SK-N-SH (cell line): ENCODE data around the gene NR1D2. TPM values are rescaled to one million over a fixed set of nuclear protein-coding genes. Genes with fewer than 3 reads are reported as not detected.

Experiments
- CTCF ChIA-PET: fragments of 300-600, 350-600 bp; formaldehyde crosslinking; extraction: SDS; loops from one replicate; lab custom pipeline; 2021; lab: Yijun Ruan, JAX
- POLR2A ChIA-PET: fragments of 350-600 bp; sonication (Branson Sonifier 250); formaldehyde crosslinking; extraction: SDS; loops from one replicate; lab custom pipeline; 2020; ENCODE audit warnings: antibody characterized with exemption, inconsistent platforms; lab: Yijun Ruan, JAX
- DNase-seq: peaks from one replicate; pipeline ENCODE4 v3.0.0; 2012
- H2AFZ ChIP-seq: fragments of 200-600 bp; sonication (generic); 2 replicates; pipeline ENCODE4 v1.8.1; 2016; ENCODE audit warnings: antibody characterized with exemption, mild to moderate bottlenecking, low read depth
- H3F3A ChIP-seq: fragments of 200-600 bp; sonication (generic); replicated peaks from 2 replicates; pipeline ENCODE3; 2016; ENCODE audit warnings: antibody characterized with exemption, mild to moderate bottlenecking; ENCODE audit not compliant: insufficient read depth
- H3K27ac ChIP-seq, 2 experiments: fragments of 200-500 bp in 1 of 2; fragments of 200-600 bp in 1 of 2; sonication (Bioruptor generic) in 1 of 2; sonication (generic), shearing (Covaris generic) in 1 of 2; 2 replicates each; pipeline versions ENCODE4 v1.5.1 to v1.6.1; 2014 to 2016; ENCODE audit warnings: low read depth in 2 of 2, inconsistent platforms in 1 of 2, low read length in 1 of 2, mild to moderate bottlenecking in 1 of 2, mixed read lengths in 1 of 2
- H3K27me3 ChIP-seq: fragments of 200-600 bp; sonication (generic), shearing (Covaris generic); 2 replicates; pipeline ENCODE4 v1.6.1; 2016; ENCODE audit warnings: mixed run types; ENCODE audit not compliant: insufficient read depth
- H3K36me3 ChIP-seq, 2 experiments: fragments of 200-500 bp in 1 of 2; fragments of 200-600 bp in 1 of 2; sonication (Bioruptor generic) in 1 of 2; sonication (generic) in 1 of 2; replicated peaks in 1 of 2; 2 replicates each; pipeline versions ENCODE3 to v1.5.1; 2014 to 2016; ENCODE audit warnings: low read length in 1 of 2, mild to moderate bottlenecking in 1 of 2; ENCODE audit not compliant: insufficient read depth in 2 of 2, control insufficient read depth in 1 of 2
- H3K4me1 ChIP-seq, 2 experiments: fragments of 200-500 bp in 1 of 2; fragments of 200-600 bp in 1 of 2; sonication (Bioruptor generic) in 1 of 2; sonication (generic), shearing (Covaris generic) in 1 of 2; 2 replicates each; pipeline versions ENCODE4 v1.5.1 to v1.6.1; 2014 to 2016; ENCODE audit warnings: low read depth in 1 of 2, low read length in 1 of 2, mixed run types in 1 of 2; ENCODE audit not compliant: insufficient read depth in 2 of 2, control insufficient read depth in 1 of 2
- H3K4me2 ChIP-seq: fragments of 200-600 bp; sonication (generic), shearing (Covaris generic); 2 replicates; pipeline ENCODE4 v1.6.1; 2017; ENCODE audit warnings: mixed run types
- H3K4me3 ChIP-seq, 2 experiments: fragments of 200-500 bp in 1 of 2; fragments of 200-600 bp in 1 of 2; sonication (Bioruptor generic) in 1 of 2; sonication (generic), shearing (Covaris generic) in 1 of 2; 2 replicates each; pipeline versions ENCODE4 v1.5.1 to v1.8.1; 2014 to 2016; ENCODE audit warnings: low read depth in 2 of 2, inconsistent platforms in 1 of 2, low read length in 1 of 2, mild to moderate bottlenecking in 1 of 2, mixed read lengths in 1 of 2, moderate library complexity in 1 of 2
- H3K79me2 ChIP-seq: fragments of 200-600 bp; sonication (generic); 2 replicates; pipeline ENCODE4 v1.8.1; 2017; ENCODE audit warnings: mild to moderate bottlenecking; ENCODE audit not compliant: insufficient read depth
- H3K9ac ChIP-seq: fragments of 200-600 bp; sonication (generic); 2 replicates; pipeline ENCODE4 v1.6.1; 2017; ENCODE audit warnings: mixed run types
- H3K9me2 ChIP-seq: fragments of 200-600 bp; sonication (generic); 2 replicates; pipeline ENCODE4 v1.6.1; 2017; ENCODE audit warnings: mixed run types
- H3K9me3 ChIP-seq: fragments of 200-600 bp; sonication (generic); 2 replicates; pipeline ENCODE4 v1.6.1; 2017; ENCODE audit warnings: mixed run types, mild to moderate bottlenecking, moderate library complexity
- H4K20me1 ChIP-seq: fragments of 200-600 bp; sonication (generic); 2 replicates; pipeline ENCODE4 v1.6.1; 2017; ENCODE audit warnings: mild to moderate bottlenecking, mixed run types; ENCODE audit not compliant: insufficient read depth
- EZH2phosphoT487 ChIP-seq: fragments of 200-600 bp; sonication (generic); IDR thresholded peaks from 2 replicates; pipeline ENCODE4 v1.6.1; 2017; ENCODE audit warnings: low read depth, mixed run types, mild to moderate bottlenecking, antibody characterized with exemption, moderate library complexity, borderline replicate concordance
- FOXJ3 ChIP-seq: sonication (generic); formaldehyde crosslinking; IDR thresholded peaks from 2 replicates; pipeline ENCODE4 v1.5.1; 2020; ENCODE audit warnings: mild to moderate bottlenecking, missing genetic modification reagents
- FOXM1 ChIP-seq: IDR thresholded peaks from 2 replicates; pipeline ENCODE4 v1.4.0; 2012; ENCODE audit warnings: low read depth, mild to moderate bottlenecking
- GABPA ChIP-seq: IDR thresholded peaks from 2 replicates; pipeline ENCODE4 v1.4.0; 2012; ENCODE audit warnings: low read depth, mild to moderate bottlenecking
- JUND ChIP-seq: IDR thresholded peaks from 2 replicates; pipeline ENCODE4 v1.4.0; 2012
- MAX ChIP-seq: IDR thresholded peaks from 2 replicates; pipeline ENCODE4 v1.4.0; 2012; ENCODE audit warnings: low read depth
- MXI1 ChIP-seq: IDR thresholded peaks from 2 replicates; pipeline ENCODE4 v1.6.1; 2012; ENCODE audit warnings: mild to moderate bottlenecking, low read depth, low read length, improper control_type of control experiment
- POLR2AphosphoS5 ChIP-seq: IDR thresholded peaks from 2 replicates; pipeline ENCODE4 v1.6.1; 2012; ENCODE audit warnings: low read depth, low read length
- RCOR1 ChIP-seq: fragments of 150-350 bp; IDR thresholded peaks from 2 replicates; pipeline ENCODE4 v1.6.1; 2017; ENCODE audit warnings: antibody characterized with exemption, low read length
- REST ChIP-seq: IDR thresholded peaks from 2 replicates; pipeline ENCODE4 v1.6.1; 2012; ENCODE audit warnings: mild to moderate bottlenecking, low read depth, low read length, moderate library complexity
- RFX5 ChIP-seq: IDR thresholded peaks from 2 replicates; pipeline ENCODE4 v1.6.1; 2012; ENCODE audit warnings: mild to moderate bottlenecking, improper control_type of control experiment, low read length
- SIN3A ChIP-seq: IDR thresholded peaks from 2 replicates; pipeline ENCODE4 v1.6.1; 2012; ENCODE audit warnings: low read depth, mild to moderate bottlenecking, low read length, moderate library complexity, borderline replicate concordance
- SMC3 ChIP-seq: IDR thresholded peaks from 2 replicates; pipeline ENCODE4 v1.6.1; 2012; ENCODE audit warnings: low read depth, low read length, improper control_type of control experiment
- TCF12 ChIP-seq: IDR thresholded peaks from 2 replicates; pipeline ENCODE4 v1.4.0; 2012
- USF1 ChIP-seq: IDR thresholded peaks from 2 replicates; pipeline ENCODE4 v1.4.0; 2012; ENCODE audit warnings: low read depth, borderline replicate concordance
- YY1 ChIP-seq: IDR thresholded peaks from 2 replicates; pipeline ENCODE4 v1.4.0; 2012; ENCODE audit warnings: low read depth, mild to moderate bottlenecking
- WGBS: methylation state at CpG from one replicate; pipeline ENCODE4 v1.1.6; 2017; ENCODE audit warnings: low lambda C conversion rate; 5-methylcytosine and 5-hydroxymethylcytosine counted together
- polyA plus RNA-seq, 3 experiments: library from polyadenylated mRNA; depleted of rRNA; stranded (reverse); fragments of >200 nt; gene quantifications; 2 replicates each; pipeline ENCODE4 v1.2.3, GENCODE V29; 2012
- TF ChIP-seq, protein P1 (sequence below): IDR thresholded peaks from 2 replicates; pipeline ENCODE4 v1.4.0; 2012; ENCODE audit warnings: low read depth, borderline replicate concordance
- TF ChIP-seq, protein P2 (sequence below): fragments of 200-600 bp; sonication (generic); IDR thresholded peaks from 2 replicates; pipeline ENCODE4 v1.6.1; 2017; ENCODE audit warnings: antibody characterized with exemption, mild to moderate bottlenecking, moderate library complexity
- TF ChIP-seq, protein P3 (sequence below): IDR thresholded peaks from 2 replicates; pipeline ENCODE4; 2012
- TF ChIP-seq, protein P4 (sequence below): fragments of 150-350 bp; IDR thresholded peaks from 2 replicates; pipeline ENCODE4 v1.6.1; 2017; ENCODE audit warnings: antibody characterized with exemption, low read length, low read depth, borderline replicate concordance

Gene NR1D2
- polyA plus RNA-seq, 1 of the 3 experiments (the other 2 are of a cell fraction): 12.0 TPM

- TF ChIP-seq, protein P1, sequence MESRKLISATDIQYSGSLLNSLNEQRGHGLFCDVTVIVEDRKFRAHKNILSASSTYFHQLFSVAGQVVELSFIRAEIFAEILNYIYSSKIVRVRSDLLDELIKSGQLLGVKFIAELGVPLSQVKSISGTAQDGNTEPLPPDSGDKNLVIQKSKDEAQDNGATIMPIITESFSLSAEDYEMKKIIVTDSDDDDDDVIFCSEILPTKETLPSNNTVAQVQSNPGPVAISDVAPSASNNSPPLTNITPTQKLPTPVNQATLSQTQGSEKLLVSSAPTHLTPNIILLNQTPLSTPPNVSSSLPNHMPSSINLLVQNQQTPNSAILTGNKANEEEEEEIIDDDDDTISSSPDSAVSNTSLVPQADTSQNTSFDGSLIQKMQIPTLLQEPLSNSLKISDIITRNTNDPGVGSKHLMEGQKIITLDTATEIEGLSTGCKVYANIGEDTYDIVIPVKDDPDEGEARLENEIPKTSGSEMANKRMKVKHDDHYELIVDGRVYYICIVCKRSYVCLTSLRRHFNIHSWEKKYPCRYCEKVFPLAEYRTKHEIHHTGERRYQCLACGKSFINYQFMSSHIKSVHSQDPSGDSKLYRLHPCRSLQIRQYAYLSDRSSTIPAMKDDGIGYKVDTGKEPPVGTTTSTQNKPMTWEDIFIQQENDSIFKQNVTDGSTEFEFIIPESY: no peak
- no peak for TF ChIP-seq RFX5
- no peak for TF ChIP-seq RCOR1
- TF ChIP-seq TCF12: no peak
- TF ChIP-seq SIN3A: no peak
- no peak for TF ChIP-seq GABPA
Observed at GRCh38 chr3:23941440-23941839, 3.6 kb upstream of the NR1D2 start (continued).

- no peak overlapping the region for H3K27ac ChIP-seq
- H3K9me3 ChIP-seq: no peaks in the 10 kb centered on the region
- WGBS: 96% methylated on average over 11 of the region's 11 CpGs
- H3K4me1 ChIP-seq: peaks cover 11 to 16% of the 10 kb centered on the region in 2 experiments; a peak in 3 of 4 replicates
- H4K20me1 ChIP-seq: peaks cover 15% of the 10 kb centered on the region
- H3K9me2 ChIP-seq: no peaks in the 10 kb centered on the region
- ChIA-PET CTCF (interaction anchor here (1.0 kb wide), 1 partner anchor 57 kb away, joined by 3 read pairs; no protein-coding TSS in a partner anchor), POLR2A (no interaction called here)
- H2AFZ ChIP-seq: no peak overlapping the region
- H3K79me2 ChIP-seq: peaks cover 16% of the 10 kb centered on the region
- no peak overlapping the region for H3K4me2 ChIP-seq
- TF ChIP-seq FOXJ3 (no peak), FOXM1 (no peak), TCF12 (no peak), MAX (no peak), POLR2AphosphoS5 (no peak), YY1 (no peak), MXI1 (no peak), JUND (no peak), USF1 (no peak), SMC3 (no peak), EZH2phosphoT487 (no peak), REST (no peak)
- TF ChIP-seq, protein P2, sequence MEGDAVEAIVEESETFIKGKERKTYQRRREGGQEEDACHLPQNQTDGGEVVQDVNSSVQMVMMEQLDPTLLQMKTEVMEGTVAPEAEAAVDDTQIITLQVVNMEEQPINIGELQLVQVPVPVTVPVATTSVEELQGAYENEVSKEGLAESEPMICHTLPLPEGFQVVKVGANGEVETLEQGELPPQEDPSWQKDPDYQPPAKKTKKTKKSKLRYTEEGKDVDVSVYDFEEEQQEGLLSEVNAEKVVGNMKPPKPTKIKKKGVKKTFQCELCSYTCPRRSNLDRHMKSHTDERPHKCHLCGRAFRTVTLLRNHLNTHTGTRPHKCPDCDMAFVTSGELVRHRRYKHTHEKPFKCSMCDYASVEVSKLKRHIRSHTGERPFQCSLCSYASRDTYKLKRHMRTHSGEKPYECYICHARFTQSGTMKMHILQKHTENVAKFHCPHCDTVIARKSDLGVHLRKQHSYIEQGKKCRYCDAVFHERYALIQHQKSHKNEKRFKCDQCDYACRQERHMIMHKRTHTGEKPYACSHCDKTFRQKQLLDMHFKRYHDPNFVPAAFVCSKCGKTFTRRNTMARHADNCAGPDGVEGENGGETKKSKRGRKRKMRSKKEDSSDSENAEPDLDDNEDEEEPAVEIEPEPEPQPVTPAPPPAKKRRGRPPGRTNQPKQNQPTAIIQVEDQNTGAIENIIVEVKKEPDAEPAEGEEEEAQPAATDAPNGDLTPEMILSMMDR: no peak
- TF ChIP-seq, protein P3, sequence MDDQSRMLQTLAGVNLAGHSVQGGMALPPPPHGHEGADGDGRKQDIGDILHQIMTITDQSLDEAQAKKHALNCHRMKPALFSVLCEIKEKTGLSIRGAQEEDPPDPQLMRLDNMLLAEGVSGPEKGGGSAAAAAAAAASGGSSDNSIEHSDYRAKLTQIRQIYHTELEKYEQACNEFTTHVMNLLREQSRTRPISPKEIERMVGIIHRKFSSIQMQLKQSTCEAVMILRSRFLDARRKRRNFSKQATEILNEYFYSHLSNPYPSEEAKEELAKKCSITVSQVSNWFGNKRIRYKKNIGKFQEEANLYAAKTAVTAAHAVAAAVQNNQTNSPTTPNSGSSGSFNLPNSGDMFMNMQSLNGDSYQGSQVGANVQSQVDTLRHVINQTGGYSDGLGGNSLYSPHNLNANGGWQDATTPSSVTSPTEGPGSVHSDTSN: no peak
- TF ChIP-seq, protein P4, sequence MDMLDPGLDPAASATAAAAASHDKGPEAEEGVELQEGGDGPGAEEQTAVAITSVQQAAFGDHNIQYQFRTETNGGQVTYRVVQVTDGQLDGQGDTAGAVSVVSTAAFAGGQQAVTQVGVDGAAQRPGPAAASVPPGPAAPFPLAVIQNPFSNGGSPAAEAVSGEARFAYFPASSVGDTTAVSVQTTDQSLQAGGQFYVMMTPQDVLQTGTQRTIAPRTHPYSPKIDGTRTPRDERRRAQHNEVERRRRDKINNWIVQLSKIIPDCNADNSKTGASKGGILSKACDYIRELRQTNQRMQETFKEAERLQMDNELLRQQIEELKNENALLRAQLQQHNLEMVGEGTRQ: no peak
- H3K27me3 ChIP-seq: no peaks in the 10 kb centered on the region
- no peak overlapping the region for H3K4me3 ChIP-seq
- H3K36me3 ChIP-seq: peaks cover 0 to 6% of the 10 kb centered on the region in 2 experiments
- H3F3A ChIP-seq: peaks cover 14% of the 10 kb centered on the region
- H3K9ac ChIP-seq: no peak overlapping the region
- no peak for DNase-seq
Observed at GRCh38 chr3:23942546-23942945, 2.5 kb upstream of the NR1D2 start.
